ENCODE data around the gene MEX3D.
"Not testable (repeated sequence)": the region's sequence is repeated elsewhere in the genome, so short reads cannot be mapped to it uniquely, and the experiment has no call there.

GRCh38 chr19:1530856-1531255 lies 37.3 kb downstream of the MEX3D start:
- TF ChIP-seq SUZ12 (IDR thresholded peaks at IDR 0.05; ENCODE audit: extremely low read depth, insufficient read depth, insufficient read length); YY1 (IDR thresholded peaks at IDR 0.05; ENCODE audit: insufficient read depth, insufficient read length): not testable (repeated sequence)
